HepG2 (cell line): ENCODE results near the gene RPL4. TPM values are rescaled to one million over a fixed set of nuclear protein-coding genes. Genes with fewer than 3 reads are reported as not detected.

Source experiments
- ATAC-seq: fragments of 200-7000 bp; cut with Tn5 transposase; 3 replicates; pipeline ENCODE4 v1.9.1; 2020; ENCODE audit warnings: mild to moderate bottlenecking, moderate library complexity
- BruUV-seq: library from RNA; stranded (reverse); fragments of 400-500 nt; replicated peaks from 2 replicates; lab custom pipeline; 2021; lab: Mats Ljungman, UMichigan
- CTCF ChIA-PET: fragments of 300-600 bp; formaldehyde crosslinking; extraction: SDS; loops from one replicate; lab custom pipeline; 2021; ENCODE audit warnings: low total read pairs, inconsistent platforms, low intra/inter-chr PET ratio; lab: Yijun Ruan, JAX
- POLR2A ChIA-PET: fragments of 350-600 bp; sonication (Branson Sonifier 250); formaldehyde crosslinking; loops from one replicate; lab custom pipeline; 2020; ENCODE audit warnings: antibody characterized with exemption, inconsistent platforms; lab: Yijun Ruan, JAX
- DNase-seq: peaks from one replicate; pipeline ENCODE4 v3.0.0-alpha.2; 2015; ENCODE audit warnings: low spot score
- FAIRE-seq: peaks from 3 replicates; lab custom pipeline; 2011; peaks lifted over from hg19 to GRCh38; lab: Jason Lieb, UNC
- H2AFZ ChIP-seq: one replicate; pipeline ENCODE4 v1.6.1; 2011; ENCODE audit warnings: low read length, inconsistent platforms
- H3K27ac ChIP-seq: fragments of 300-600 bp; 3 replicates; pipeline ENCODE4 v1.8.0; 2011; ENCODE audit warnings: mixed run types, mild to moderate bottlenecking, mixed read lengths, low read length, inconsistent platforms; ENCODE audit not compliant: insufficient read depth; ENCODE audit errors: extremely low read length
- H3K27me3 ChIP-seq, 2 experiments: fragments of 200-600 bp in 1 of 2; 2 replicates in 1 of 2; 3 replicates in 1 of 2; pipeline versions ENCODE4 v1.6.0 to v1.8.0; 2011; ENCODE audit warnings: low read length in 2 of 2, mild to moderate bottlenecking in 2 of 2, moderate library complexity in 2 of 2, inconsistent platforms in 1 of 2; ENCODE audit not compliant: insufficient read depth in 2 of 2, control insufficient read depth in 1 of 2
- H3K36me3 ChIP-seq, 2 experiments: fragments of 200-600 bp in 1 of 2; replicated peaks in 1 of 2; 2 replicates in 1 of 2; 3 replicates in 1 of 2; pipeline versions ENCODE4 v1.5.1 to v1.8.0; 2011; ENCODE audit warnings: low read length in 2 of 2, inconsistent platforms in 1 of 2; ENCODE audit not compliant: insufficient read depth in 2 of 2, control insufficient read depth in 1 of 2
- H3K4me1 ChIP-seq: 2 replicates; pipeline ENCODE4 v1.5.1; 2012; ENCODE audit warnings: low read length, inconsistent platforms; ENCODE audit not compliant: insufficient read depth
- H3K4me2 ChIP-seq: 2 replicates; pipeline ENCODE4 v1.6.0; 2011; ENCODE audit warnings: low read depth, low read length, inconsistent platforms
- H3K4me3 ChIP-seq, 3 experiments: fragments of 200-600 bp in 1 of 3; sonication (generic), shearing (Covaris generic) in 1 of 3; replicated peaks in 1 of 3; 2 replicates each; pipeline ENCODE4 v1.5.1; 2011 to 2016; ENCODE audit warnings: low read length in 3 of 3, inconsistent platforms in 2 of 3, low read depth in 2 of 3, mild to moderate bottlenecking in 2 of 3, control low read depth in 1 of 3, mixed read lengths in 1 of 3; ENCODE audit not compliant: insufficient read depth in 1 of 3
- H3K79me2 ChIP-seq: one replicate; pipeline ENCODE4 v1.6.1; 2011; ENCODE audit warnings: low read length, inconsistent platforms; ENCODE audit not compliant: insufficient read depth
- H3K9ac ChIP-seq: 2 replicates; pipeline ENCODE4 v1.6.0; 2011; ENCODE audit warnings: mild to moderate bottlenecking, low read depth, low read length, inconsistent platforms; ENCODE audit not compliant: insufficient read depth
- H3K9me3 ChIP-seq: 2 replicates; pipeline ENCODE4 v1.5.1; 2012; ENCODE audit warnings: mild to moderate bottlenecking, low read length
- H4K20me1 ChIP-seq: 2 replicates; pipeline ENCODE4 v1.6.0; 2011; ENCODE audit warnings: inconsistent platforms, mild to moderate bottlenecking, low read length, moderate library complexity; ENCODE audit not compliant: insufficient read depth
- BHLHE40 ChIP-seq: IDR thresholded peaks from 2 replicates; pipeline ENCODE4 v1.6.1; 2011; ENCODE audit warnings: low read length, improper control_type of control experiment
- KDM4B ChIP-seq: sonication (generic); formaldehyde crosslinking; IDR thresholded peaks from 2 replicates; pipeline ENCODE4 v1.4.0; 2020; ENCODE audit warnings: missing genetic modification reagents
- MED1 ChIP-seq: sonication (generic); formaldehyde crosslinking; IDR thresholded peaks from 2 replicates; pipeline ENCODE4 v1.4.0; 2020; ENCODE audit warnings: missing genetic modification reagents
- NFKBIZ ChIP-seq: IDR thresholded peaks from 2 replicates; pipeline ENCODE4 v1.6.1; 2018; ENCODE audit warnings: missing genetic modification reagents, missing compliant biosample characterization
- PAWR ChIP-seq: sonication (generic); formaldehyde crosslinking; IDR thresholded peaks from 2 replicates; pipeline ENCODE4 v1.4.0; 2020; ENCODE audit warnings: missing genetic modification reagents, mild to moderate bottlenecking, borderline replicate concordance
- PHF8 ChIP-seq: sonication (generic); formaldehyde crosslinking; IDR thresholded peaks from 2 replicates; pipeline ENCODE4 v1.5.0; 2020; ENCODE audit warnings: missing genetic modification reagents
- RXRA ChIP-seq: sonication (generic); formaldehyde crosslinking; IDR thresholded peaks from 2 replicates; pipeline ENCODE4 v1.5.1; 2020; ENCODE audit warnings: missing genetic modification reagents
- SMAD9 ChIP-seq: sonication (generic); formaldehyde crosslinking; IDR thresholded peaks from 2 replicates; pipeline ENCODE4 v1.5.1; 2020; ENCODE audit warnings: mild to moderate bottlenecking, missing genetic modification reagents
- TCF12 ChIP-seq, 2 experiments: fragments of 450-650 bp in 1 of 2; sonication (generic) in 1 of 2; formaldehyde crosslinking in 1 of 2; IDR thresholded peaks; 2 replicates each; pipeline versions ENCODE4 v1.6.1 to v1.8.0; 2017 to 2022; ENCODE audit warnings: antibody characterized with exemption in 1 of 2, mild to moderate bottlenecking in 1 of 2, missing genetic modification reagents in 1 of 2, moderate library complexity in 1 of 2
- TFDP1 ChIP-seq: IDR thresholded peaks from 2 replicates; pipeline ENCODE4 v1.6.1; 2016; ENCODE audit warnings: missing compliant biosample characterization, missing genetic modification reagents, borderline replicate concordance
- ZBTB26 ChIP-seq: IDR thresholded peaks from 2 replicates; pipeline ENCODE4 v1.6.1; 2016; ENCODE audit warnings: missing compliant biosample characterization, missing genetic modification reagents, borderline replicate concordance
- ZNF274 ChIP-seq: sonication (generic); formaldehyde crosslinking; IDR thresholded peaks from 2 replicates; pipeline ENCODE4 v1.5.1; 2020; ENCODE audit warnings: mild to moderate bottlenecking, missing genetic modification reagents
- WGBS: methylation state at CpG from one replicate; pipeline ENCODE4 v1.1.6; 2017; ENCODE audit warnings: low lambda C conversion rate; 5-methylcytosine and 5-hydroxymethylcytosine counted together
- in situ Hi-C: cut with HindIII; loops from 2 replicates; pipeline ENCODE4 v1.10.0; 2017; ENCODE audit warnings: low pct_unique_long_range_greater_than_20kb; ENCODE audit not compliant: extremely low pct_ligation_motif_present
- intact Hi-C: fragments of 100-400 bp; cut with micrococcal nuclease; formaldehyde crosslinking; loops from one replicate; pipeline ENCODE4 v1.10.0; 2022; ENCODE audit not compliant: unreplicated experiment
- polyA plus RNA-seq, 8 experiments: library from polyadenylated mRNA; depleted of rRNA in 3 of 8; stranded (reverse) in 7 of 8; unstranded in 1 of 8; fragments of >200 nt; fragmentation: Illumina TruSeq in 4 of 8; extraction: Trizol in 4 of 8; gene quantifications; 2 replicates each; pipeline versions ENCODE4 v1.2.1 to v1.2.3, GENCODE V29; 2011 to 2016; ENCODE audit warnings: low read depth in 4 of 8, missing spikeins in 1 of 8, mixed read lengths in 1 of 8; ENCODE audit not compliant: insufficient read depth in 1 of 8
- total RNA-seq, 5 experiments: library from RNA; depleted of rRNA; stranded (reverse); fragments of >200 nt; fragmentation: Illumina TruSeq; extraction: Trizol; gene quantifications; 2 replicates each; pipeline ENCODE4 v1.2.3, GENCODE V29; 2016; ENCODE audit warnings: low read depth in 1 of 5
- TF ChIP-seq, protein P1 (sequence below): sonication (generic); IDR thresholded peaks from 2 replicates; pipeline ENCODE4 v1.6.1; 2016; ENCODE audit warnings: low read depth, borderline replicate concordance
- TF ChIP-seq, protein P2 (sequence below): sonication (generic); formaldehyde crosslinking; IDR thresholded peaks from 2 replicates; pipeline ENCODE4 v1.4.0; 2020; ENCODE audit warnings: missing genetic modification reagents

RPL4 gene
- total and polyA plus RNA-seq, 2 of the 13 experiments (the other 11 are each of a cell fraction or from before 2014, with no cell fraction given) = 3,630 to 3,960 TPM

GRCh38 chr15:66484539-66485112 is 20.0 kb downstream of the RPL4 start (continued):
- TF ChIP-seq, protein P1, sequence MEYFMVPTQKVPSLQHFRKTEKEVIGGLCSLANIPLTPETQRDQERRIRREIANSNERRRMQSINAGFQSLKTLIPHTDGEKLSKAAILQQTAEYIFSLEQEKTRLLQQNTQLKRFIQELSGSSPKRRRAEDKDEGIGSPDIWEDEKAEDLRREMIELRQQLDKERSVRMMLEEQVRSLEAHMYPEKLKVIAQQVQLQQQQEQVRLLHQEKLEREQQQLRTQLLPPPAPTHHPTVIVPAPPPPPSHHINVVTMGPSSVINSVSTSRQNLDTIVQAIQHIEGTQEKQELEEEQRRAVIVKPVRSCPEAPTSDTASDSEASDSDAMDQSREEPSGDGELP = no peak
- TF ChIP-seq NFKBIZ = no peak
- TF ChIP-seq TFDP1 (CRISPR knock-in tag) = no peak
- TF ChIP-seq PHF8 (CRISPR knock-in tag) = no peak

GRCh38 chr15:66483131-66483566 is 21.5 kb downstream of the RPL4 start:
- TF ChIP-seq BHLHE40 = no peak
- no peak for TF ChIP-seq SMAD9 (CRISPR knock-in tag)
- TF ChIP-seq ZBTB26 = no peak
- TF ChIP-seq ZNF274 (CRISPR knock-in tag) = no peak
- TF ChIP-seq, protein P2, sequence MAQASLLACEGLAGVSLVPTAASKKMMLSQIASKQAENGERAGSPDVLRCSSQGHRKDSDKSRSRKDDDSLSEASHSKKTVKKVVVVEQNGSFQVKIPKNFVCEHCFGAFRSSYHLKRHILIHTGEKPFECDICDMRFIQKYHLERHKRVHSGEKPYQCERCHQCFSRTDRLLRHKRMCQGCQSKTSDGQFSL (CRISPR knock-in tag) = no peak
- no peak for TF ChIP-seq KDM4B (CRISPR knock-in tag)
- no peak for TF ChIP-seq MED1
- TF ChIP-seq RXRA (CRISPR knock-in tag) = no peak
- no peak for TF ChIP-seq NFKBIZ
- TF ChIP-seq TCF12 (IDR thresholded peaks at IDR 0.05) = no peak
- TF ChIP-seq TCF12 (CRISPR knock-in tag; IDR thresholded peaks at IDR 0.05) = no peak
- no peak for TF ChIP-seq PAWR (CRISPR knock-in tag)
- ChIA-PET CTCF (no interaction called here), POLR2A (no interaction called here)
- Histone ChIP-seq H3K4me1 (no peaks in the 10 kb centered on the region), H3K9me3 (no peaks in the 10 kb centered on the region), H3K36me3 (peaks cover 24 to 58% of the 10 kb centered on the region in 2 experiments), H2AFZ (no peak overlapping the region), H3K79me2 (no peaks in the 10 kb centered on the region), H3K27me3 (no peaks in the 10 kb centered on the region), H4K20me1 (no peaks in the 10 kb centered on the region), H3K9ac (no peak overlapping the region), H3K4me2 (no peak overlapping the region), H3K27ac (no peak overlapping the region), H3K4me3 (no peak overlapping the region)
- no peak for ATAC-seq
- FAIRE-seq = no peak
- 96% methylated on average over 3 of the region's 3 CpGs for WGBS
- in situ Hi-C loops = loop anchor here (25.0 kb wide), 1 partner anchor 96 kb away; the partner anchor contains the start of gene MAP2K1
- BruUV-seq = no TSS peak
- intact Hi-C loops = no loop called here
- DNase-seq = no peak
